T-helper 1 cell treated with Interleukin-12 subunit alpha and Interleukin-12 subunit beta and Interleukin-4 antibody, amounts not matched to agents 30 μg/mL and 1 μg/mL, for 36 hours (primary cell): ENCODE results near the gene SLIT3.

Source experiments
- H3K27ac Mint-ChIP-seq: one replicate; pipeline ENCODE4 v1.8.0; 2021; ENCODE audit warnings: mild to moderate bottlenecking, mixed read lengths
- H3K27me3 Mint-ChIP-seq: one replicate; pipeline ENCODE4 v1.8.0; 2021; ENCODE audit warnings: low read depth, mixed read lengths
- H3K36me3 Mint-ChIP-seq: one replicate; pipeline ENCODE4 v1.8.0; 2021; ENCODE audit warnings: low read depth, mixed read lengths
- H3K4me1 Mint-ChIP-seq: one replicate; pipeline ENCODE4 v1.8.0; 2021; ENCODE audit warnings: low read depth, mixed read lengths
- H3K4me3 Mint-ChIP-seq: one replicate; pipeline ENCODE4 v1.8.0; 2021; ENCODE audit warnings: mild to moderate bottlenecking, moderate library complexity, mixed read lengths
- H3K9me3 Mint-ChIP-seq: one replicate; pipeline ENCODE4 v1.8.0; 2021; ENCODE audit warnings: mixed read lengths

SLIT3 gene

GRCh38 chr5:168620807-168621206, 680.1 kb downstream of the SLIT3 start:
- Mint-ChIP-seq H3K4me3 (no peak overlapping the region), H3K36me3 (no peaks in the 10 kb centered on the region), H3K4me1 (no peaks in the 10 kb centered on the region), H3K9me3 (no peaks in the 10 kb centered on the region), H3K27ac (no peak overlapping the region), H3K27me3 (no peaks in the 10 kb centered on the region)

GRCh38 chr5:168614661-168615060, 686.3 kb downstream of the SLIT3 start:
- Mint-ChIP-seq H3K27ac (no peak overlapping the region), H3K27me3 (no peaks in the 10 kb centered on the region)

GRCh38 chr5:168613996-168614395, 686.9 kb downstream of the SLIT3 start:
- H3K36me3 Mint-ChIP-seq, result no peaks in the 10 kb centered on the region
- no peaks in the 10 kb centered on the region for H3K9me3 Mint-ChIP-seq
- H3K4me1 Mint-ChIP-seq, result peaks cover 2% of the 10 kb centered on the region
- H3K27me3 Mint-ChIP-seq, result no peaks in the 10 kb centered on the region
- H3K4me3 Mint-ChIP-seq, result no peak overlapping the region
- H3K27ac Mint-ChIP-seq, result no peak overlapping the region

More at GRCh38 chr5:168614661-168615060, 686.3 kb downstream of the SLIT3 start:
- Mint-ChIP-seq H3K36me3 (no peaks in the 10 kb centered on the region), H3K4me1 (peaks cover 2% of the 10 kb centered on the region), H3K9me3 (no peaks in the 10 kb centered on the region), H3K4me3 (no peak overlapping the region)

- H3K4me3 Mint-ChIP-seq, result no peak overlapping the region
- H3K9me3 Mint-ChIP-seq, result no peaks in the 10 kb centered on the region
- peaks cover 2% of the 10 kb centered on the region for H3K4me1 Mint-ChIP-seq
- H3K36me3 Mint-ChIP-seq, result no peaks in the 10 kb centered on the region
- H3K27ac Mint-ChIP-seq, result no peak overlapping the region
- H3K27me3 Mint-ChIP-seq, result no peaks in the 10 kb centered on the region
Measured at GRCh38 chr5:168613396-168613795, 687.5 kb downstream of the SLIT3 start.

DNA sequence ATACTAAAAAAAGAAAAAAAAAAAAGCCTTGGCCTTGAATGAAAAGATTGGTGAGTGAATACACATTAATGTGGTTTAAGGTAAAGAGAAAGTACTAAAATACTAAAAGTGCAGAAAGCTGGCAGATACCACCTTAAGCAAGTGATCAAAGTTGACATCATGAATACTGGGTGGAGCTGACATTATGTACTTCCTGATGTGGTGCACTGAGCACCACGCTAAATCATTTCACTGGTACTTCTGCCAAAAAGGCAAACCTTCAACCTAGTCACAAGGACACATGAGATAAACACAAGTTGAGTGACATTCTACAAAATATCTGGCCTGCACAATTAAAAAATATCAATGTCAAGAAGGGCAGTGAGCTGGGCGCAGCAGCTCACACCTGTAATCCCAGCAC, 687.9 kb downstream of the SLIT3 start:
- peaks cover 3% of the 10 kb centered on the region for H3K4me1 Mint-ChIP-seq
- H3K4me3 Mint-ChIP-seq, result no peak overlapping the region
- no peaks in the 10 kb centered on the region for H3K36me3 Mint-ChIP-seq
- H3K27ac Mint-ChIP-seq, result no peak overlapping the region
- no peaks in the 10 kb centered on the region for H3K9me3 Mint-ChIP-seq
- H3K27me3 Mint-ChIP-seq, result no peaks in the 10 kb centered on the region

DNA sequence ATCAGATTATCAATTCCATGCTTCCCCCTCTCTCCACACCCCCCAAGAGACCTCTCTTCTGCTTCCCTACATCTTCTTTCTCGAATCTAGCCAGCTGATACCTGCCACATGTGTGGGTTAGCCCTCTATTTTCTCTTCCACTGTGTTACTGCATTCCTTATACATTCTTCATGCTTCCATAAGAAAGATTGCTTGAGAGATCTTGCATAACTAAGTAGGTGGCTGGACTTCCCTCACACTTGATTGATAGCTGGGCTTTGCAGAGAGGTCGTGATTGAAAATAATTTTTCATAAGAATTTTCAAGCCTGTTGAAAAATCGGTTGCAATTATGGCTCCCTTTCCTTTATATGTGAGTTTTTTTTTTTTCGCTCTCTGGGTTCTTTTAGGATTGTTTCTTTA, 688.8 kb downstream of the SLIT3 start:
- no peaks in the 10 kb centered on the region for H3K27me3 Mint-ChIP-seq
- no peaks in the 10 kb centered on the region for H3K36me3 Mint-ChIP-seq
- peaks cover 6% of the 10 kb centered on the region for H3K4me1 Mint-ChIP-seq
- no peak overlapping the region for H3K27ac Mint-ChIP-seq
- no peak overlapping the region for H3K4me3 Mint-ChIP-seq
- no peaks in the 10 kb centered on the region for H3K9me3 Mint-ChIP-seq
